ELR (cell line): Measurements from ENCODE around the gene MAK.
A peak's percentile ranks its signal among the peaks of the same experiment; 100 is the strongest.
"Not testable (repeated sequence)": the region's sequence is repeated elsewhere in the genome, so short reads cannot be mapped to it uniquely, and the experiment has no call there.

ENCODE experiments used
- DNase-seq: peaks from one replicate; pipeline ENCODE4 v3.0.0-alpha.2; 2015; ENCODE audit warnings: low read depth

Gene MAK

DNA sequence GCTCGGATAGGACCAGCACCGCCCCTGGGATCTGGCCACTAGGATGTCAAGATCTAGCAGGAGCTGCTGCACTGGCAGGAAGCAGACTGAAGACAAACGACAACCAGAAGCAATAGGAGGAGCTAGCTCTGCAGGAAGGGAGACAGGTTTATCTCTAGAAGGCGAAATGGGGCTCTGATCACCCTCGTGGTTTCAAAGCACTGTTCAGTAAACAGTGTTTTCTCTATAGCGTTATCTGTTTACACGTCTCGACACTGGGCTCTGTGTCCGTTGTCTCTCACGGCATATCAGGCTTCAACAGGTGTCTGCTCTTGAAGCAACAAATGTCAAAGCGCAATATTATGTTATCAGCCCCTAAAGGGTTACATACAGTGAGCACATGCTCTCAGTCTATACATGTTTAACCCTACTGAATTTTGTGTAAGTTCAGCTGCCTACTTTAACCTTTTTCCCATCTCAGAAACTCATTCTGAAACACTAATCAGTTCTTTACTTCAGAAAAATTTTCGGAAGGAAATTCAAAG, 66.9 kb downstream of the MAK start:
- no peak for DNase-seq

DNA sequence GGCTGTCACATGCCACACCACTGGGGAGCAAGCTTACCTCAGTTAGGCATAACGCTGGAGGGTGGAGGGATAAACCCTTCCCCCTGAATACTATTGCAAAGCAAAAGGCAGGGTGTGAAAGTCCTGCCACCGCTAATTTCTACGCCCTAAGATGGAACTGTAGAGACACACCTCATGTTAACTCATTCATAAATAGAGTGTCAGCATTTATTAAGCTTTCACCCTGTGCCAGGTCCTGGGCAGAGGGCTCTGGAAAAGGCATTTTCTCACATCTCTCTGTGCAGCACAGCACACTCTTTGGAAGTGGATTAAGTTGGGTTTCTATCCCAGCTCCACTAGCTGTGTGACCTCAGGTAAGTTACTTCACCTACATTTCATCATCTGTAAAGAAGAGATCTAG, 68.9 kb downstream of the MAK start:
- DNase-seq, result no peak

DNA sequence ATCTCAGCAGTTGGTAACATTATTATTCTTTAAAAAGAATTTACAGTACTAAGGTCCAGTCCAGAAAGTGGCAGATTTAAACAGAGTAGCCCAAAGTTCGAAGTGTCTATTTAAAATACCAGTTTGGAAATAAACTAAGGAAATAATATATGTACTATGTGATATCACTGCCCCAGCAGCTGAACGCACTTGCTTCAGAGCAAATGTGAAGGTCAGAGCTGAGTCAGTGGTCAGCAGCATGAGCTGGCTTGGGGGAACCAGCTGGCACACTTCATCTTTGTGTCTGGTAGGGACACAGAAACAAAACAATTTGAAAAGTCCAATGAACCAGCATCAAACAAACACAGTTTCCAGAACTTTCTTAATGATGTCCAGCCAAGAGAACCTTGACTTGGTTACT, 75.3 kb downstream of the MAK start:
- DNase-seq, result peak; percentile 75

DNA sequence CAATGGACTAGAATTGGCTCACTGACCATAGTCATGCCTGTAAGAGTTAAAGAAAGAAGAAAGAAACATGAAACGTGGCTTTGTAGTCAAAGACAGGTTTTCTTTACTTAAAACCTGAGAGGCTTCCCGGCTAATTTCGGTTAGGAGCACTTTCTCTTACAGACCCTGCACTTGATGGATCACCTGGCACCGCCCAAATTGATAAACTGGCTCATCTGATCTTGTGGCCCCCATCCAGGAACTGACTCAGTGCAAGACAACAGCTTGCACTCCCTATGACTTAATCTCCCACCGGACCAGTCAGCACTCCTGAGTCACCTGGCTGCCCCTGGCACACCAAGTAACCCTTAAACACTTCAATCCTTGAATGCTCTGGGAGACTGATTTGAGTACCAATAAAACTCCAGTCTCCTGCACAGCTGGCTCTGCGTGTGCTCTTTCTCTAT, 78.4 kb downstream of the MAK start:
- DNase-seq, result peak; percentile 97

DNA sequence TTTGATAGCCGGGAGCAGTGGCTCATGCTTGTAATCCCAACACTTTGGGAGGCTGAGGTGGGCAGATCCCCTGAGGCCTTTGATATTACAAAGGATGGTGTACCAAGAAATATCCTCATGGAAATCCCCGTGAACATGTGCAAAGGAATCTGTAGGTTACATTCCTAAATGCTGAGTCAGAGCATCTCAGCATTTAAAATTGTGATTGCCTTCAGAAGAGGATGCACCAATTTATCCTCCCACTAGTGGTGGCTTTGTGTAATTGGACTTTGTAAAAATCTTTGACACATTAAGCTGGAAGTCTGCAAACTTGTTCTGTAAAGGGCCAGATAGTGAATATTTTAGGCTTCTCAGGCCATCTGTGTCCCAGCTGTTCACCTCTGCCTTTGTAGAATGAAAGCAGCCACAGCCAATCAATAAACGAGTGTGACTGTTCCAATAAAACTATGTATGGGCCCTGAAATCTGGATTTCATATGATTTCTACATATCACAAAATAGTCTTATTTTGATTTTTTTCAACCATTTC, 79.0 kb downstream of the MAK start:
- DNase-seq, result peak; percentile 99

DNA sequence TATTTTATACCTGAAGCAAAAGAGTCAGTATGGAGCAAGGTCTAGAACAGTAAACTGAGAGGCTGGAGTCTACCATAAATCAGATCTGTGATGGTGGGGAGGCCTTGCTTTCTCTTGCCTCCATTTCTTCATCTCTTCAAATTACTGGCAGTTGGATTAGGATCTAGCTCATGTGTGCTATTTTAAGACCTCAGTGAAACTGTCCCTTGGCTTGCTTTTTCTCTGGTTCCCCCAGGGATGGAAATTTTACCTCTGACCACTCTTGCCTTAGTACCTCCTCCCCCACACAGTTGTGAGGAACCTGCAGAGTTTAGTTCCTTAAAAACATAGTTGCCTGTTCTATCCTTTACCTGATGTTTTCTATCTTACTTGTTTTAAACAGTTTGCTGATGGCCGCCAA, 82.3 kb downstream of the MAK start:
- DNase-seq, result no peak

DNA sequence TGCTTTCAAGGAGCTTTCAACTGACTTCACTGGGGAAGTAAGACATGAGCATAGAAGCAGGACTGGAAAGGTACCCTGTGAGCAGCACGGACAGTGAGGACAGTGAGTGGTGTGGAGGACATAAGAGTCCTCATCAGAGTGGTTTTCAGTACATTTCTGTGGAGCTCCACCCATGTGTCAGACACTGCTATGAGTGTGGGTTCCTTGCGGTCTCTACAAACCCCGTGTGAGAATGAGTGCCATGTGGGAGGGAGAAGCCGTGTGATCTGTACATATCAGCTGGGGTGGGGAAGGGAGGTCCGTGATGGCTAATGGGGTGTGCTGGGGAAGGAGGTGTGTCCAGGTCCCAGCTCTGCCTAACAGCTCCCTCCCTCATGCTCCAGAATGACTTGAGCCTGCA, 86.6 kb downstream of the MAK start:
- not testable (repeated sequence) for DNase-seq

DNA sequence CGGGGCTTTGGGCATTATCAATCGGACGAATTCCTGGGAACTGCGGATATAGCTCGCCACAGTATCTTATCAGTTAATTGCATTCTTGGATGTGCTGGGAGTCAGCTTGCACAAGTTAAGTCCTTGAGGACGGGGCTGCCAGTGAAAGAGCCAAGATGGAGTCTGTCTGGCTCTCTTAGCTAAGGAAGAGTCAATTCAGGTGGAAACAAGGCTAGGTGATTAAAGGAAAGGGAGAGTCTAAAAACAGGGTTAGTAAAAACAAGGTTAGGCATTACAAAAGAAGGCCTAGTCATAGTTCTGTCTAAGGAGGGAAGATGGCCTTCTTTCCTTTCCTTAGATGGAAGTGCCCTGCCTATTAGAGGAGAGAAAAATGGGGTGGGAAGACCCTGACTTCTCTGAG, 87.8 kb downstream of the MAK start:
- not testable (repeated sequence) for DNase-seq

DNA sequence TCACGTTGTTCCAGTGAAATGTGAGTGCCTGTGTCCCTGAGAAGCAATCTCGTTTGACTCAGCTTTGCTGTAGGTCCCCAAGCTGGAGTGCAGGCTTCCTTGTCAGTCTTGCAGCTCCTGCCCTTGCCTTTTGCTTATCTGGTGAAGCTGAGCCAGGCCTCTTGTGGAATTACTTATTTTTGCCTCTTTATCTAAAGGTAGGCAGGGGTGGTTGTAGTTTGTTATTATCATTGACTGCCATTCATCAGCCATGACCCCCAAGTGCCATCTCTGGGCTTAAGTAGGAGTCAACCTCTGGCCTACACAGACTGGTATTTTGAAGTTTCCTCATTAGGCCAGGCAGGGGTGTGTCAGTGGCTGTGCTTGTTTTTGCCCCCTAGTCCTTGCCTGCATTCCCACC, 88.6 kb downstream of the MAK start:
- DNase-seq, result no peak

DNA sequence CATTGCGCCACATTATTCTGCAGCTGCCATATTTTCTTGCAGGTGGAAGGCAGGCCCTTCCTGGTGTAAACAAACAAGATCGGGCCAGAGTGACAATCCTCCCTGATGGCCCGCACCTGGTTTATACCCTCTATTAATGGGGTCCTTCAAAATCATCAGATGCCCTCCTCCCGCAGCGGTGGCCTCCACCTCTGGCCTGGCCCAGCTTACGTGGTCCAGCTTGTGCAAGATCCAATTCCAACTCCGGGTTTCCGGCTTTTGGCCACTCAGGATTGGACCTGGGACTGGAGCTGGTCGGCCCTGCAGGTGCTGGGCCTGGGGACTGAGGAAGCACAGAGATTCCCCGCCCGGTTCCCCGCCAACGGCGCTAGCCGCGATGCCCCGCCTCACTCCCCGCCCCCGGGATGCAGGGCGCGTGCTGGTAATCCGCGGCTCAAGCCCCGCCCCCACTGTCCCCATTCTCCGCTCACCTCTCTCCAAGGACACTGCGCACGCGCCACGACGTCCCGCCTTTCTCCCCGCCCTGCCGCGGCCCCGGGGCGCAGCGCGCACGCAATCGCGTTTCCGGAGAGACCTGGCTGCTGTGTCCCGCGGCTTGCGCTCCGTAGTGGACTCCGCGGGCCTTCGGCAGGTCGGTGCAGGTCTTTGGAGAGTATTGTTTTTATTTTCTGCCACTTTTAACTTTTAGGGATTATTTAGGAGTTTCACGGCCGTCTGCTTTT, 90.9 kb downstream of the MAK start, which contains the start of gene TMEM14B:
Gene TMEM14B, plus strand, starts transcription at position 555 of the 722 bp plus-strand sequence. CDS start 1,441 bp downstream, outside the sequence.
- peak; percentile 98 for DNase-seq

DNA sequence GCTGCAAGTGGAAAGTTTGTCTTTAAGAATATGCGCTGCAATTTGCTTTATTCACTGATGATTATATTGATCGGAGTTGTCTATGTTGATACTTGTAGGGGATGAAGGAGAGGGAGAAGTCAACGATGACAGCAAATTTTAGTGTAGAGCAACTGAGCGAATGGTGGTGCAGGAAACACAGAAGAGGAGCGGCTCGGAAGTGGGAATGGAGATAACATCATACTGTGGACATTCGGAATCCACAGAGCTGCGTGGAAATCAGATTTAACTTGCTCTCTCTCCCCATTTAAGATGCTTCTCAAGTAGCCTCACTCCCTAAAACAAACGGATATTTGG, 91.5 kb downstream of the MAK start:
- no peak for DNase-seq

DNA sequence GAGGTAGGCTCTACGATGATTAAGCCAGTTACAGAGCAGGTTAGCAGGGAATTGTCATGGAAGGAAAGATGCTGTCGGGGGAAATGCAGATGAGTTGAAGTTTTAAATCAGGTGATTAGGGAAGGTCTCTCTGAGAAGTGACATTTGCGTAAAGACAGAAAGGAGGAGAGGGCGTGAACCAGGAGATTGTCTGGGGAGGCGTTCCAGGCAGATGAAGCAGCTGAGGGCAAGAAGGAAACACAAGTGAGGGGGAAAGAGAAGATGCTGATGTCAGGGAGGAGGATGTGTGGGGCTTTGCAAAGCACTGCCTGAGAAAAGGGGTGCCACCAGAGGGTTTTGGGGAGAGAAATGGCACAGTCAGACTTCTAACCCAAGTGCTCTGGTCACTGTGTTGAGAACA, 93.2 kb downstream of the MAK start:
- DNase-seq, result no peak

DNA sequence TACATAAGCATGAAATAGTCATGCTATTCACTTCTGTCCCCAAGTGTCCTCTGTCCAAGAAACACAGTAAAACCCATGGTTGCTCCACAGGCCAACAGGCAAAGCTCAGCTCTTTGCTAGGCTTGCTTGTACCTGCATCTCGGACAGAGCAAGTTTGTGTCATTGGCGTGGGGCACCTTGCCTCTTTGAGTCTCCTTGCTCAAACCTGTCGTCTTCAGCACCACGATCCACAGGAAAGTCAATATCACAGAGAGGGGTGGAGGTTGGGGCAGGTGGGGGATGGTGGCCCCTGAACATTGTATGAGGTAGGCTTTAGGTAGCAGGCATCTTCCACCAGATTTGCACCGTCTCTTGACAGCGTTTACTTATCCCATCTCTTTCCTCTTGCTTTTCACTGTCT, 94.8 kb downstream of the MAK start:
- no peak for DNase-seq

DNA sequence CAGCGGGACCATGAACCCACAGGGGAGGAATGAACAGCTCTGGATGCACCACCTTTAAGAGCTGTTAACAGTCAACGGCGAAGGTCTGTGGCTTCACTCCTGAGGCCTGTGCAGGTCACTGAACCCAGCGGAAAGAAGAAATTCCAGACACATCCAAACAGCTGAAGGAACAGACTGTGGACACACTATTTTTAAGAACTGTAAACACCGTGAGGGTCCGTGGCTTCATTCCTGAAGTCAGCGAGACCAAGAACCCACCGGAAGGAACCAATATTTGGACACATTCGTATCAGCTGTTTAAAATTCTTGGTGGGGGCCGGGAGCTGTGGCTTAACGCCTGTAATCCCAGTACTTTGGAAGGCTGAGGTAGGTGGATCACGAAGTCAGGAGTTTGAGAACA, 96.1 kb downstream of the MAK start:
- no peak for DNase-seq

DNA sequence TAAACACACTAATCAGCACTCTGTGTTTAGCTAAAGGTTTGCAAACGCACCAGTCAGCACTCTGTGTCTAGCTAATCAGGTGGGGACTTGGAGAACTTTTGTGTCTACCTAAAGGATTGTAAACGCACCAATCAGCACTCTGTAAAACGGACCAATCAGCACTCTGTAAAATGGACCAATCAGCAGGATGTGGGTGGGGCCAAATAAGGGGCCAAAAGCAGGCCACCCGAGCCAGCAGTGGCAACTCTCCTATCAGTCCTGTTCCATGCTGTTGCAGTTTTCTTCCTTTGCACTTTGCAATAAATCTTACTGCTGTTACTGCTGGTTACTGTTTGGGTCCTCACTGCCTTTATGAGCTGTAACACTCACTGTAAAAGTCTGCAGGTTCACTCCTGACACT, 96.7 kb downstream of the MAK start:
- not testable (repeated sequence) for DNase-seq

DNA sequence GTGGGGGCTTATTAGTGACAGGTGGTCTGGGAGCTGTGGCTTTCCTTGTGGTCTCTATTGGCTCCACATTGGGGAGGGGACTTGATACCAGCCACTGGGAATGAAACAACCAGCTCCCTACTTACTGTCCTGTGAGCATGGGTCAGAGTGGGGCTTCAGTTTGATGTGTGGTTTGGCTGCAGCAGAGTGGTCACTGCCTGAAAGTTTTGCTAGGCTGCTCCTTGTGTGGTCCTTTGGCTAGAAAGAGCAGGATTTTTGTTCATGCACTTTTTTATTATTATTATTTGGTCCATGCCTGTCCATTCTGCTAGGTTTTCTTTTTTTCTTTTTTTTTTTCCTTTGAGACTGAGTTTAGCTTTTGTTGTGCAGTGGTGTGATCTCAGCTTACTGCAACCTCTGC, 98.3 kb downstream of the MAK start:
- DNase-seq, result no peak

DNA sequence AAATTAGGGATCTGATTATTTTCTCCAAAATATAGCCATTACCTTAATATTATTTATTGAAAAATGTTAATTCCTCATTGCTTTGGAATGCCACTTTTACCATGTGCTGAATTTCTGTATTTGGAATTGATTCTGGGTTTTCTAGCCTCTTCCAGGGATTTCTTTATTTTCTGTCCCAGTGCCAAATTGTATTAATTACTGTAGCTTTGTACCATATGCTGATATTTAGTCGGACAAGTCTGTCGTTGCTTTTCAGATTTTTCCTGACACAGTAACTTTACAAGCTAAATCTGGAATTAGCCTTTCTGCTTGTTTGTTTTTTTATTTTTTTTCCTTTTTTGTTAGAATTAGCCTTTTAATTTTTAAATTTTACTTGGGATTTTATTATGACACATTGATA, 101.6 kb downstream of the MAK start:
- DNase-seq, result no peak

DNA sequence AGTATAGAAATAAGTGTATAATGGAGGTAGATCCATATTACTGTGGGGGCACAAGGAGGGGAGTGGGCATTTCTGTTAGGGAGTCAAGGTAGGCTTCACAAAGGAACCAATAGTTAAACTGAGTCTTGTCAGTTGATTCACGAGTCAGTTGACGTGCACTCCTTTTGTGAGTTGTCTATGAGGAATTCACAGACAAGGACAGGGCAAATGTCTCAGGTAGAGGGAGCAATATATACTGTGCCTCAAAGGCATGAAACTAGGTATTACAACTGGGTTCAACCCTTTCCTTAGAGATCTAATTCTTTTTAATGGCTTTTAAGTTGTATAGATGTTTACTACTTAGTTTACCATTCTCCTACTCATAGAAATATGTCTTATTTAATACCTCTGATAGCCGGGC, 104.5 kb downstream of the MAK start:
- DNase-seq, result peak; percentile 20

DNA sequence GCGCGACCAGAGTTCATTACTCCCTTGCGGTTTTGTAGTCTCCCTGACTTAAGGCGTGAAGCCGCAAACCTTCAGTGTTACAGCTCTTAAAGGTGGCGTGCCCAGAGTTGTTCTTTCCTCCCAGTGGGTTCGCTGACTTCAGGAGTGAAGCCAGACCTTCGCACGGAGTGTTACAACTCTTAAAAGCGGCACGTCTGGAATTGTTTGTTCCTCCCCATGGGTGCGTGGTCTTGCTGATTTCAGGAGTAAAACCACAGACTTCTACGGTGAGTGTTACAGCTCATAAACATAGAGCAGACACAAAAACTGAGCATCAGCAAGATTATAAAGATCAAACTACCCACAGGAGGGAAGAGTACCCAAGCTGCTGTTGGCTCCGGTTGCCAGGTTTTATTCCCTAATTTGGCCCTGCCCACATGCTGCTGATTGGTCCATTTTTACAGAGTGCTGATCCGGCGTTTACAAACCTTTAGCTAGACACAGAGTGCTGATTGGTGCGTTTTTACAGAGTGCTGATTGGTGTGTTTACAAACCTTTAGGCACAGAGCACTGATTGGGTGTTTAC, 105.1 kb downstream of the MAK start:
- DNase-seq, result peak; percentile 25

DNA sequence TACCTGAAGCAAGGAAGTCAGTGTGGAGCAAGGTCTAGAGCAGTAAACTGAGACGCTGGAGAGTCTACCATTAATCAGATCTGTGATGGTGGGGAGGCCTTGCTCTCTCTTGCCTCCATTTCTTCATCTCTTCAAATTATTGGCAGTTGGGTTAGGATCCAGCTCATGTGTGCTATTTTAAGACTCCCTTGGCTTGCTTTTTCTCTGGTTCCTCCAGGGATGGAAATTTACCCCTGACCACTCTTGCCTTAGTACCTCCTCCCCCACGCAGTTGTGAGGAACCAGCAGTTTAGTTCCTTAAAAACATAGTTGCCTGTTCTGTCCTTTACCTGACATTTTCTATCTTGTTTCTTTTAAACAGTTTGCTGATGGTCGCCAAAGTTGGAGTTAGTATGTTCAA, 108.1 kb downstream of the MAK start:
- no peak for DNase-seq

DNA sequence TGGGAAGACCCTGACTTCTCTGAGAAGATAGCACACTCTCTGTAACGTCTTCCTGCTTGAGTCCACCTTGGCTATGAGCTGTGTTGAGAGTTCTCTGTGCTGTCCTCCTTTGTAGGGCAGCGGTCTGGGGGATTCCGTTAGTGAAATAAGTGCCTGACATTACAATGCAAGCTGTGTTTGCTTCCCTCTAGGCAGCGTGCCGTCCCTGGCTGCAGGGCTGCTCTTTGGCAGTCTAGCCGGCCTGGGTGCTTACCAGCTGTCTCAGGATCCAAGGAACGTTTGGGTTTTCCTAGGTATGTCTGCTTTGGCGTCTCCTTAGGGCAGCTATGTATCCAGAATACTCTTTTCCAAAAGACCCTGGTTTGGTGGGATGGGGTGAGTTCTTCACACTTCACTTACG, 112.6 kb downstream of the MAK start:
- DNase-seq, result no peak

DNA sequence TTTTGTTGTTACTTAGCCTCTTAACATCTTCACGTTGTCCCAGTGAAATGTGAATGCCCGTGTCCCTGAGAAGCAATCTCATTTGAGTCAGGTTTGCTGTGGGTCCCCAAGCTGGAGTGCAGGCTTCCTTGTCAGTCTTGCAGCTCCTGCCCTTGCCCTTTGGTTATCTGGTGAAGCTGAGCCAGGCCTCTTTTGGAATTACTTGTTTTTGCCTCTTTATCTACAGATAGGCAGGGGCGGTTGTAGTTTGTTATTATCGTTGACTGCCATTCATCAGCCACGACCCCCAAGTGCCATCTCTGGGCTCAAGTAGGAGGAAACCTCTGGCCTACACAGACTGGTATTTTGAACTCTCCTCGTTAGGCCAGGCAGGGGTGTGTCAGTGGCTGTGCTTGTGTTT, 113.3 kb downstream of the MAK start:
- no peak for DNase-seq

DNA sequence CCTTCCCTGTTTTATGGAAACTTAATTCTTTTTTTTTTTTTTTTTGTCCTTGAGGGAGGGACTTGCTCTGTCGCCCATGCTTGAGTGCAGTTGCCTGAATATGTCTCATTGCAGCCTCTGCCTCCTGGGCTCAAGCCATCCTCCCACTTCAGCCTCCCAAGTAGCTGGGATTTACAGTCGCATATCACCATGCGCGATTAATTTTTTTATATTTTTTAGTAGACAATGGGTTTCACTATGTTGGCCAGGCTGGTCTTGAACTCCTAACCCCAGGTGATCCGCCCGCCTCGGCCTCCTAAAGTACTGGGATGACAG, 114.8 kb downstream of the MAK start:
- peak; percentile 42 for DNase-seq
